ENCODE data around the gene IFI44L. TPM values are rescaled to one million over a fixed set of nuclear protein-coding genes. Genes with fewer than 3 reads are reported as not detected.

Gene IFI44L
- total and polyA plus RNA-seq, 4 donors, result 2.1 to 6.5 (median 2.9) TPM

DNA sequence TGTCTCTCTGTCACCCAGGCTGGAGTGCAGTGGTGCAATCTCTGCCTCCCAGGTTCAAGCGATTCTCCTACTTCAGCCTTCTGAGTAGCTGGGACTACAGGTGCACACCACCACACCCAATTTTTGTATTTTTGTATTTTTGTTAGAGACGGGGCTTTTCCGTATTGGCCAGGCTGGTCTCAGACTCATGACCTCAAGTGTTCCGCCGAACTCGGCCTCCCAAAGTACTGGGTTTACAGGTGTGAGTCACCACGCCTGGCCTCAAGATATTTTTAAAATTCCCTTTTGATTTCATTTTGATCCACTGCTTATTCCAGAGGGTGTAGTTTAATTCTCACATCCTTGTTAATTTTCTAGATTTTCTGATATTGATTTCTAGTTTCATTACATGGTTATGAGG is 3.8 kb downstream of the IFI44L start:
- peaks cover 0 to 12% (median 2%) of the 10 kb centered on the region in 4 donors for H3K4me1 ChIP-seq (ENCODE audit: control insufficient read depth in 4 of 4, insufficient read depth in 4 of 4, low read length in 3 of 4)
- no peak overlapping the region for H3K9ac ChIP-seq (ENCODE audit: low read depth in 1 of 2, low read length in 2 of 2)
- no peak overlapping the region for H3K27ac ChIP-seq (ENCODE audit: low read depth in 1 of 2, low read length in 2 of 2)
- no peak for DNase-seq (ENCODE audit: low spot score)
- 96% methylated on average over 7 of the region's 7 CpGs for WGBS
- no peaks in the 10 kb centered on the region for H3K9me3 ChIP-seq (ENCODE audit: control insufficient read depth in 4 of 4, low read length in 3 of 4)
- H3K27me3 ChIP-seq (ENCODE audit: control insufficient read depth in 4 of 4, insufficient read depth in 4 of 4, low read length in 3 of 4), result no peaks in the 10 kb centered on the region
- no peaks in the 10 kb centered on the region for H3K36me3 ChIP-seq (ENCODE audit: control insufficient read depth in 4 of 4, insufficient read depth in 3 of 4, low read depth in 1 of 4, low read length in 3 of 4)
- no peak for TF ChIP-seq FOXA1 (IDR thresholded peaks at IDR 0.05)
- TF ChIP-seq YY1 (IDR thresholded peaks at IDR 0.05), result no peak
- TF ChIP-seq RXRA (IDR thresholded peaks at IDR 0.05), result no peak
- no peak for TF ChIP-seq SP1 (IDR thresholded peaks at IDR 0.05)
- no peak for TF ChIP-seq FOXA2 (IDR thresholded peaks at IDR 0.05)
- no peak for TF ChIP-seq TAF1 (conservative IDR thresholded peaks at IDR 0.05)
- no peak for TF ChIP-seq RAD21 (IDR thresholded peaks at IDR 0.05)
- TF ChIP-seq, protein P1, sequence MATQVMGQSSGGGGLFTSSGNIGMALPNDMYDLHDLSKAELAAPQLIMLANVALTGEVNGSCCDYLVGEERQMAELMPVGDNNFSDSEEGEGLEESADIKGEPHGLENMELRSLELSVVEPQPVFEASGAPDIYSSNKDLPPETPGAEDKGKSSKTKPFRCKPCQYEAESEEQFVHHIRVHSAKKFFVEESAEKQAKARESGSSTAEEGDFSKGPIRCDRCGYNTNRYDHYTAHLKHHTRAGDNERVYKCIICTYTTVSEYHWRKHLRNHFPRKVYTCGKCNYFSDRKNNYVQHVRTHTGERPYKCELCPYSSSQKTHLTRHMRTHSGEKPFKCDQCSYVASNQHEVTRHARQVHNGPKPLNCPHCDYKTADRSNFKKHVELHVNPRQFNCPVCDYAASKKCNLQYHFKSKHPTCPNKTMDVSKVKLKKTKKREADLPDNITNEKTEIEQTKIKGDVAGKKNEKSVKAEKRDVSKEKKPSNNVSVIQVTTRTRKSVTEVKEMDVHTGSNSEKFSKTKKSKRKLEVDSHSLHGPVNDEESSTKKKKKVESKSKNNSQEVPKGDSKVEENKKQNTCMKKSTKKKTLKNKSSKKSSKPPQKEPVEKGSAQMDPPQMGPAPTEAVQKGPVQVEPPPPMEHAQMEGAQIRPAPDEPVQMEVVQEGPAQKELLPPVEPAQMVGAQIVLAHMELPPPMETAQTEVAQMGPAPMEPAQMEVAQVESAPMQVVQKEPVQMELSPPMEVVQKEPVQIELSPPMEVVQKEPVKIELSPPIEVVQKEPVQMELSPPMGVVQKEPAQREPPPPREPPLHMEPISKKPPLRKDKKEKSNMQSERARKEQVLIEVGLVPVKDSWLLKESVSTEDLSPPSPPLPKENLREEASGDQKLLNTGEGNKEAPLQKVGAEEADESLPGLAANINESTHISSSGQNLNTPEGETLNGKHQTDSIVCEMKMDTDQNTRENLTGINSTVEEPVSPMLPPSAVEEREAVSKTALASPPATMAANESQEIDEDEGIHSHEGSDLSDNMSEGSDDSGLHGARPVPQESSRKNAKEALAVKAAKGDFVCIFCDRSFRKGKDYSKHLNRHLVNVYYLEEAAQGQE (IDR thresholded peaks at IDR 0.05), result no peak
- no peak overlapping the region for H3K4me3 ChIP-seq (ENCODE audit: low read depth in 1 of 3, low read length in 3 of 3)

DNA sequence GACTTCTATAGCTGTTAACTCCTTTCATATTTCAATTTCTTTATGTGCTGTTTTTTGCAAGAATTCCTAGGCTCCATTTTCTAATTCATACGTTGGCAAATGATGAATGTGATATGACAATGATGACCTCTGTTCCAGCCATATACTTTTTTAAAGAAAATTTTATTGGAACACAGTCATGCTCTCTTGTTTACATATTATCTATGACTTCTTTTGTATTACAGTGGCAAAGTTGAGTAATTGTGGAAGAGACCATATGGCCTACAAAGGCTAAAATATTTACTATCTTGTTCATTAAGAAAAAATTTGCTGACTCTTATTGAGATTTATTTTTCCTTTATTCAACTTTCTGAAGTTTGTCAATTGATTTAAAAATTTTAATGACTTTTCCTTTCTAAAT is 7.1 kb downstream of the IFI44L start:
- Histone ChIP-seq H3K4me1 (ENCODE audit: control insufficient read depth in 4 of 4, insufficient read depth in 4 of 4, low read length in 3 of 4) (no peaks in the 10 kb centered on the region), H3K36me3 (ENCODE audit: control insufficient read depth in 4 of 4, insufficient read depth in 3 of 4, low read depth in 1 of 4, low read length in 3 of 4) (no peaks in the 10 kb centered on the region), H3K9me3 (ENCODE audit: control insufficient read depth in 4 of 4, low read length in 3 of 4) (no peaks in the 10 kb centered on the region), H3K27me3 (ENCODE audit: control insufficient read depth in 4 of 4, insufficient read depth in 4 of 4, low read length in 3 of 4) (no peaks in the 10 kb centered on the region), H3K4me3 (ENCODE audit: low read depth in 1 of 3, low read length in 3 of 3) (no peak overlapping the region), H3K9ac (ENCODE audit: low read depth in 1 of 2, low read length in 2 of 2) (no peak overlapping the region), H3K27ac (ENCODE audit: low read depth in 1 of 2, low read length in 2 of 2) (no peak overlapping the region)
- WGBS, result 79% methylated on average over 1 of the region's 1 CpG
- DNase-seq (ENCODE audit: low spot score), result no peak
- TF ChIP-seq EGR1 (IDR thresholded peaks at IDR 0.05; ENCODE audit: low read depth in 2 of 2) (no peak), HNF4G (IDR thresholded peaks at IDR 0.05) (no peak), FOXA2 (IDR thresholded peaks at IDR 0.05) (no peak), JUND (IDR thresholded peaks at IDR 0.05) (no peak), YY1 (IDR thresholded peaks at IDR 0.05) (no peak), RXRA (IDR thresholded peaks at IDR 0.05) (no peak), HNF4A (conservative IDR thresholded peaks at IDR 0.05) (no peak), TAF1 (conservative IDR thresholded peaks at IDR 0.05) (no peak), RAD21 (IDR thresholded peaks at IDR 0.05) (no peak), GABPA (IDR thresholded peaks at IDR 0.05 in 1 of 2, conservative IDR thresholded peaks at IDR 0.05 in 1 of 2) (no peak), FOXA1 (IDR thresholded peaks at IDR 0.05) (no peak), SP1 (IDR thresholded peaks at IDR 0.05) (no peak)
- TF ChIP-seq, protein P2, sequence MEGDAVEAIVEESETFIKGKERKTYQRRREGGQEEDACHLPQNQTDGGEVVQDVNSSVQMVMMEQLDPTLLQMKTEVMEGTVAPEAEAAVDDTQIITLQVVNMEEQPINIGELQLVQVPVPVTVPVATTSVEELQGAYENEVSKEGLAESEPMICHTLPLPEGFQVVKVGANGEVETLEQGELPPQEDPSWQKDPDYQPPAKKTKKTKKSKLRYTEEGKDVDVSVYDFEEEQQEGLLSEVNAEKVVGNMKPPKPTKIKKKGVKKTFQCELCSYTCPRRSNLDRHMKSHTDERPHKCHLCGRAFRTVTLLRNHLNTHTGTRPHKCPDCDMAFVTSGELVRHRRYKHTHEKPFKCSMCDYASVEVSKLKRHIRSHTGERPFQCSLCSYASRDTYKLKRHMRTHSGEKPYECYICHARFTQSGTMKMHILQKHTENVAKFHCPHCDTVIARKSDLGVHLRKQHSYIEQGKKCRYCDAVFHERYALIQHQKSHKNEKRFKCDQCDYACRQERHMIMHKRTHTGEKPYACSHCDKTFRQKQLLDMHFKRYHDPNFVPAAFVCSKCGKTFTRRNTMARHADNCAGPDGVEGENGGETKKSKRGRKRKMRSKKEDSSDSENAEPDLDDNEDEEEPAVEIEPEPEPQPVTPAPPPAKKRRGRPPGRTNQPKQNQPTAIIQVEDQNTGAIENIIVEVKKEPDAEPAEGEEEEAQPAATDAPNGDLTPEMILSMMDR (IDR thresholded peaks at IDR 0.05; ENCODE audit: low read depth, low read length, missing input control), result no peak
- TF ChIP-seq, protein P3, sequence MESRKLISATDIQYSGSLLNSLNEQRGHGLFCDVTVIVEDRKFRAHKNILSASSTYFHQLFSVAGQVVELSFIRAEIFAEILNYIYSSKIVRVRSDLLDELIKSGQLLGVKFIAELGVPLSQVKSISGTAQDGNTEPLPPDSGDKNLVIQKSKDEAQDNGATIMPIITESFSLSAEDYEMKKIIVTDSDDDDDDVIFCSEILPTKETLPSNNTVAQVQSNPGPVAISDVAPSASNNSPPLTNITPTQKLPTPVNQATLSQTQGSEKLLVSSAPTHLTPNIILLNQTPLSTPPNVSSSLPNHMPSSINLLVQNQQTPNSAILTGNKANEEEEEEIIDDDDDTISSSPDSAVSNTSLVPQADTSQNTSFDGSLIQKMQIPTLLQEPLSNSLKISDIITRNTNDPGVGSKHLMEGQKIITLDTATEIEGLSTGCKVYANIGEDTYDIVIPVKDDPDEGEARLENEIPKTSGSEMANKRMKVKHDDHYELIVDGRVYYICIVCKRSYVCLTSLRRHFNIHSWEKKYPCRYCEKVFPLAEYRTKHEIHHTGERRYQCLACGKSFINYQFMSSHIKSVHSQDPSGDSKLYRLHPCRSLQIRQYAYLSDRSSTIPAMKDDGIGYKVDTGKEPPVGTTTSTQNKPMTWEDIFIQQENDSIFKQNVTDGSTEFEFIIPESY (IDR thresholded peaks at IDR 0.05), result no peak
- TF ChIP-seq, protein P4, sequence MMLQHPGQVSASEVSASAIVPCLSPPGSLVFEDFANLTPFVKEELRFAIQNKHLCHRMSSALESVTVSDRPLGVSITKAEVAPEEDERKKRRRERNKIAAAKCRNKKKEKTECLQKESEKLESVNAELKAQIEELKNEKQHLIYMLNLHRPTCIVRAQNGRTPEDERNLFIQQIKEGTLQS (IDR thresholded peaks at IDR 0.05), result no peak
- TF ChIP-seq, protein P1 (IDR thresholded peaks at IDR 0.05), result no peak
- TF ChIP-seq, protein P5, sequence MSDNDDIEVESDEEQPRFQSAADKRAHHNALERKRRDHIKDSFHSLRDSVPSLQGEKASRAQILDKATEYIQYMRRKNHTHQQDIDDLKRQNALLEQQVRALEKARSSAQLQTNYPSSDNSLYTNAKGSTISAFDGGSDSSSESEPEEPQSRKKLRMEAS (IDR thresholded peaks at IDR 0.05), result no peak
